RWPE2 (cell line): ENCODE results near the gene CDHR2.

Source experiments
- ATAC-seq: fragments of 200-7000 bp; cut with Tn5 transposase; 3 replicates; pipeline ENCODE4 v1.9.1; 2021; ENCODE audit warnings: low read depth
- DNase-seq: peaks from one replicate; pipeline ENCODE4 v3.0.0-alpha.2; 2020; ENCODE audit warnings: low spot score
- H3K27ac ChIP-seq: fragments of 450-650 bp; 2 replicates; pipeline ENCODE4 v1.5.1; 2017; ENCODE audit warnings: mild to moderate bottlenecking; ENCODE audit not compliant: poor library complexity, severe bottlenecking
- H3K27me3 ChIP-seq: fragments of 250-450 bp; sonication (Bioruptor Pico); 2 replicates; pipeline ENCODE4 v1.5.1; 2021; ENCODE audit warnings: mild to moderate bottlenecking, moderate library complexity; ENCODE audit not compliant: insufficient read depth, poor library complexity, severe bottlenecking
- H3K36me3 ChIP-seq: fragments of 250-450 bp; sonication (Bioruptor Pico); 2 replicates; pipeline ENCODE4 v1.5.1; 2020; ENCODE audit warnings: low read depth, mild to moderate bottlenecking, moderate library complexity
- H3K4me1 ChIP-seq: fragments of 250-450 bp; sonication (Bioruptor Pico); 2 replicates; pipeline ENCODE4 v1.5.1; 2021; ENCODE audit warnings: mild to moderate bottlenecking, moderate library complexity; ENCODE audit not compliant: insufficient read depth, poor library complexity, severe bottlenecking
- H3K4me3 ChIP-seq: fragments of 250-450 bp; sonication (Bioruptor Pico); 2 replicates; pipeline ENCODE4 v1.5.1; 2021; ENCODE audit warnings: mild to moderate bottlenecking, moderate library complexity; ENCODE audit not compliant: severe bottlenecking
- H3K9me3 ChIP-seq: fragments of 250-450 bp; sonication (Bioruptor Pico); 2 replicates; pipeline ENCODE4 v1.5.1; 2021; ENCODE audit warnings: mild to moderate bottlenecking, moderate library complexity; ENCODE audit not compliant: severe bottlenecking
- CTCF ChIP-seq: fragments of 450-650 bp; IDR thresholded peaks from one replicate; pipeline ENCODE4 v1.5.1; 2017; ENCODE audit warnings: mild to moderate bottlenecking, moderate library complexity; ENCODE audit not compliant: poor library complexity, severe bottlenecking

CDHR2 gene

GRCh38 chr5:176638437-176638836 is 89.3 kb downstream of the CDHR2 start:
- H3K36me3 ChIP-seq: no peaks in the 10 kb centered on the region
- ATAC-seq (no peak), DNase-seq (no peak)
- no peaks in the 10 kb centered on the region for H3K9me3 ChIP-seq
- H3K27ac ChIP-seq: no peak overlapping the region
- H3K4me3 ChIP-seq: no peak overlapping the region
- no peaks in the 10 kb centered on the region for H3K4me1 ChIP-seq
- no peak for TF ChIP-seq CTCF
- H3K27me3 ChIP-seq: peaks cover 6% of the 10 kb centered on the region

GRCh38 chr5:176639208-176639607 is 90.1 kb downstream of the CDHR2 start:
- no peak for ATAC-seq
- Histone ChIP-seq H3K9me3 (no peaks in the 10 kb centered on the region), H3K4me3 (no peak overlapping the region), H3K27me3 (no peaks in the 10 kb centered on the region), H3K36me3 (no peaks in the 10 kb centered on the region), H3K27ac (no peak overlapping the region), H3K4me1 (no peaks in the 10 kb centered on the region)
- no peak for TF ChIP-seq CTCF
- no peak for DNase-seq

- no peaks in the 10 kb centered on the region for H3K4me1 ChIP-seq
- H3K27ac ChIP-seq: no peak overlapping the region
- no peaks in the 10 kb centered on the region for H3K27me3 ChIP-seq
- DNase-seq: no peak
- no peak for TF ChIP-seq CTCF
- no peaks in the 10 kb centered on the region for H3K36me3 ChIP-seq
- no peak for ATAC-seq
- H3K4me3 ChIP-seq: no peak overlapping the region
- no peaks in the 10 kb centered on the region for H3K9me3 ChIP-seq
These were observed 90.8 kb downstream of the CDHR2 start for GRCh38 chr5:176639981-176640380.

GRCh38 chr5:176640616-176641015 is 91.5 kb downstream of the CDHR2 start:
- ATAC-seq (no peak), DNase-seq (no peak)
- Histone ChIP-seq H3K27me3 (no peaks in the 10 kb centered on the region), H3K4me3 (no peak overlapping the region), H3K36me3 (no peaks in the 10 kb centered on the region), H3K9me3 (no peaks in the 10 kb centered on the region), H3K27ac (no peak overlapping the region), H3K4me1 (no peaks in the 10 kb centered on the region)
- no peak for TF ChIP-seq CTCF

GRCh38 chr5:176642675-176643490 is 93.7 kb downstream of the CDHR2 start:
- no peak for ATAC-seq

More at GRCh38 chr5:176642675-176643490, 93.7 kb downstream of the CDHR2 start:
- no peaks in the 10 kb centered on the region for H3K9me3 ChIP-seq
- H3K4me3 ChIP-seq: no peak overlapping the region
- no peaks in the 10 kb centered on the region for H3K36me3 ChIP-seq
- TF ChIP-seq CTCF: no peak
- no peaks in the 10 kb centered on the region for H3K27me3 ChIP-seq
- H3K27ac ChIP-seq: no peak overlapping the region
- no peaks in the 10 kb centered on the region for H3K4me1 ChIP-seq
- no peak for DNase-seq
